AG09319 (cell line): ENCODE measurements around the gene CNMD.

ENCODE experiments used
- DNase-seq: peaks from one replicate; pipeline ENCODE4 v3.0.0-alpha.2; 2010; ENCODE audit warnings: low read depth; ENCODE audit errors: extremely low read depth
- CTCF ChIP-seq: IDR thresholded peaks from 2 replicates; pipeline ENCODE4 v1.5.1; 2011; ENCODE audit warnings: low read depth, mild to moderate bottlenecking, inconsistent platforms, low read length, moderate library complexity

CNMD gene

GRCh38 chr13:52782471-52783448 lies 43.1 kb upstream of the CNMD start:
- no peak for DNase-seq
- TF ChIP-seq CTCF, result no peak

DNA sequence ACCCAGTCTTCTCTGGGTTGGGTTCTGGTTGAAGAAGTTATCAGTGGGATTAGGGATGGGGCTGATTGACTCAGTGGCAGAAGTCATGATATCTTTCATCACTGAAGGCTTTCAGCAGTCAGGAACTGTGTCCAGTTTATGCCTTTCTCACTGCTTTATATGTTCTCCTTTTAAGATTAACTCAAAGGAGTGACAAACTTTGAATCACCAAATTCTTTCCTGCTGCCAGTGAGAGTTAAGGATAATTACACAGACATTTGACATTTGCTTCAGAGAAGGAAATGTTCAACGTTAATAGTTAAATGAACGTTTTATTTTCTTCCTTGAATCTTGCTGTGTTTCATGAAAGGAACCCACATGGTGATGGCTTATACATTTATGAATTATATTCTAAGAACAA lies 41.0 kb upstream of the CNMD start:
- DNase-seq, result no peak
- TF ChIP-seq CTCF, result no peak

- DNase-seq, result no peak
- no peak for TF ChIP-seq CTCF
Observed at GRCh38 chr13:52780092-52780491, 40.5 kb upstream of the CNMD start.

- no peak for DNase-seq
- no peak for TF ChIP-seq CTCF
Observed at GRCh38 chr13:52779103-52779502, 39.5 kb upstream of the CNMD start.

DNA sequence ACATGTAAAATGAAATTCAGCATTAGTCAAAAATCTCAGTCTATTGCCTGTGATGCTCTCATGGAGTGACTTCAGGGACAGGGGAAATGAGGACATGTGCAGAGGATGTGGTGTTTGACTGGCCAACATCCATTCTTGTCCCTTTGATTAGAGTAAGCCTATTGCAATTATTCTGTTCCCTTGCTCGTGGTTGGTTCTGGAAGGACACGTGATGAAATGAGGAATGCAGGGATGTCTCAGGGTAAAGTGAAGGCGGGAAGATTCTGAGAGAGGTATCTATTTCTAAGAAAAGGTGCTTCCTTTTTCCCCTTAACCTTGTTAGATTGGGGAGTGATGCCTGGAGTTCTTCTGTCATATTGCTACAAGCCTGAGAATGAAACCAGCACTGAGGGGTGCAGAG lies 37.1 kb upstream of the CNMD start:
- DNase-seq, result no peak
- TF ChIP-seq CTCF, result no peak

GRCh38 chr13:52775511-52775910 lies 35.9 kb upstream of the CNMD start:
- no peak for DNase-seq
- TF ChIP-seq CTCF, result no peak

DNA sequence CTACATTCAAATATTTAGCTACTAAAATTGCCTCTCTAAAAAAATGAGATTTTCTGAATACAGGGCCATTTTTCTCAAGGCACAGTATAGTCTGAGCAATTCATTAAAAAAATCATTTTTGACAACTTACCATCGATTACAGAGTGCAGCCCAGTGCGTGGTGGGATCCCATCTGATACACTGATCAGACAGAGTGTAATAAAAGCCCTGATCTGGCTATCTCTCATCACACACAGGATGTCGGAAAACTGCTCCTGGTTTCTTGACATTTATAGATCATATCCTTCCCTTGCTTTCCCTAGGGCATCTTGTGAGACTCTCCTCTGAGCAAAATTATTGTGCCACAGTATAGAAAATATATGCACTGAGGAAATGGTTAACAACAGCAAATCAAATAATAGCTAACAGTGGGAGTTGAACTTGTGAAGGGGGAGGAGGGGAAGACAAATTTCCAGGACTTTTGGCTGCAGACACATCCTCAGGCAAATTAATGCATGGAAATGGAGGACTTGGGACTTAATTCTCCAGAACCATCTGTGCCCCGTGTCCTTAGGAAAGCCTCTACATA lies 28.4 kb upstream of the CNMD start:
- no peak for TF ChIP-seq CTCF

More for the DNA sequence above, 28.4 kb upstream of the CNMD start:
- DNase-seq, result no peak
